KG1 (cell line): ENCODE measurements around the gene LCAT.
"Not testable (repeated sequence)": the region's sequence is repeated elsewhere in the genome, so short reads cannot be mapped to it uniquely, and the experiment has no call there.

ENCODE experiments used
- DNase-seq: peaks from one replicate; lab custom pipeline; 2025; lab: John Stamatoyannopoulos, UW

LCAT gene, protein sequence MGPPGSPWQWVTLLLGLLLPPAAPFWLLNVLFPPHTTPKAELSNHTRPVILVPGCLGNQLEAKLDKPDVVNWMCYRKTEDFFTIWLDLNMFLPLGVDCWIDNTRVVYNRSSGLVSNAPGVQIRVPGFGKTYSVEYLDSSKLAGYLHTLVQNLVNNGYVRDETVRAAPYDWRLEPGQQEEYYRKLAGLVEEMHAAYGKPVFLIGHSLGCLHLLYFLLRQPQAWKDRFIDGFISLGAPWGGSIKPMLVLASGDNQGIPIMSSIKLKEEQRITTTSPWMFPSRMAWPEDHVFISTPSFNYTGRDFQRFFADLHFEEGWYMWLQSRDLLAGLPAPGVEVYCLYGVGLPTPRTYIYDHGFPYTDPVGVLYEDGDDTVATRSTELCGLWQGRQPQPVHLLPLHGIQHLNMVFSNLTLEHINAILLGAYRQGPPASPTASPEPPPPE

DNA sequence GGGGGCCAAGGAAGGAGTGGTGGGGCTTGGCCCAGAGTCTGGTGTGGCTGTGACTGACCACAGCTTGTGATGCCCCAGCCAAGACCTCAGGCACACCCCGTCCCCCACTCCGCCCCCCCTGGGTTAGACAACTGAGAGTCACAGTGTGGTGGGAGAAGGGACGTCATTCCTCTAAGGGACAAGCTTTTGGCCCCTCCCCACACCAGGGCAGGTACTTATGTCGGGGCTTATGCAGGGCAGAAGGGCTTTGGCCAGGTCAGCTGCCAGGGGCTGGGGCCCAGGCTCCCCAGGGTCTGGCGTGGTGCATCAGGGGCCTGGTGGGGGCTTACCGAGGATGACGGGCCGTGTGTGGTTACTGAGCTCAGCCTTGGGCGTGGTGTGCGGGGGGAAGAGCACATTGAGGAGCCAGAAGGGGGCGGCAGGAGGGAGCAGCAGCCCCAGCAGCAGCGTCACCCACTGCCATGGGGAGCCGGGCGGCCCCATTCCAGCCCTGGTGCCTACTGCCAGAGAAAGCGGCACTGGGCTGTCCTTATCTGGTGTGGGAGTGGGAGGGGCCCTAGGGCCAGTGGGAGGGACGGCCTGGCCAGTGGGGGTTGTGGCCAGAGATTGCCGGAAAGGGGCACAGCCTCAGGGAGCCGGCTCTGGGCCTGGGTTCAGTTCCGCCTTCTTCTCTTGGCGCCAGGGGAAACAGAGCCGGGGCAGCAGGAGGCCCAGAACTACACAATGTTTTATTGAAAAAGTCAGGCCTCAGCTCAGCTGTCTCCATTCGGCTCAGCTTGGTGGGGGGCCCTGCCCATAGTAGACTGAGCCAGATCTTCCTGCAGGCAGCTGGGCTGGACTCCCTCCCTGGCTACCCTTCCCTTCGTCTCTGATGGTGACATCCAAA is at the start of gene LCAT:
Gene LCAT, minus strand, starts transcription at position 502 of the 886 bp plus-strand sequence. Its CDS starts 19 bp downstream, at position 483.
- no peak for DNase-seq

DNA sequence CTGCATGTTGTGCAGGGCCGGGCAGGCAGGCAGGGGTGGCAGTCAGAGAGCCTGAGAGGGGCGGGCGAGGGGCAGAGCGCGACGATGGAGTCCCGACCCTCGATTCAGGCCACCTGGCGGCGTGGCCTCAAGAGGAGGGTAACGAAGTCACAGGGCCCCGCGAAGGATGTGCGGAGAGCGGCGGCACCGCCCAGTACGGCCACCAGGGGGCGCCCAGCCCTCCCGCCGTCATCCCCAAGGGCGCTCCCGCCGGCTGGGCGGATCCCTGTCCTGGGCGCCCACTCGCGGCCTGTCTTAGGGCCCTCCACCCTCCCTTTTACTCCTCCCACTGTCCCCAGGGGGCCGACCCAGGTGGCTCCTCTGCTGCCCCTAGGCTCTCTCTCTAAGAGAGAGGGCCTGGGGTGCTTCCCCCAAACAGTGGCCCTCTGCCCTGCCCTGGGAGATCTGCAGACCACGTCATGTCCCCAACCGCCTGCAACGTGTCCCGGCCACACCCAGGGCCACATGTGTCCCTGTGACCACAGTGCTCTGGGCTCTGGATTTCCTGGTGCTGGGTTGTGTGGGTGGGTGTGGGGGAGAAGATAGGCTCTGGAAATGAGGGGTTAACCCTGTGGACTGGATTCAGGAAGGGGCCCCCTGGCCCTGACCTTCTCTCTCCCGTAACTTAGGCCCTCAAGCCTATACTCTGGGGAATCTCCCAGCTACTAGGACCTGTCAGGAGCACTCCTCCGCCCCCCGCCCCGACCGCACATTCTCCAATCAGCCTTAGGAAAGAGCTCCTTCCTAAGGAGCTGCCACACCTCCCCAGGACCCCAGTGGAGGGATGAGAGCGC is 49.5 kb upstream of the LCAT start:
- peak; percentile 73 for DNase-seq

DNA sequence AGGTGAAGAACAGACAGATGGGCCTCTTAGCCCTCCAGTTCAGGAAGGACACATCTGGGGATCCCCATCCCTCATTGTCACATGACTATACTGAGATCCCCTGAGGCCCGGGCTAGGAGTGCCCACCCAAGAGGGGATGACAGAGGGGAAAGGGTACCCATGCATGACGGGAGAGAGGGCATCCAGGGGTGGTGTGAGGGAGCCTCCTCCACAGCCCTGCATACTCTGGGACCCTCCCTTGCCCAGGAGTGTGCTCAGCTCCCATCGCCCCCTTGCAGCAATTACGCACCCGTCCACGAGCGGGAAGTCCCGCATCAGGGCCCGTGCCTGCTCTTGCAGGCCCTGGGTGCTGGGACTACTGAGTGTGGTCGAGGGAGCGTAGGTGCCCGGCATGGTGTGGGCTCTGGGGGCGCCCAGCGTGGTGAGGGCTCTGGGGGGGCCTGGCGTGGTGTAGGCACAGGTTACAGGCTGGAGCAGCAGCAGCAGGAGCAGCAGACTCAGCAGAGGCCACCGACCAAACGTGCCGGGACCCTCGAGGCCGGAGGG is 48.8 kb upstream of the LCAT start:
- no peak for DNase-seq

DNA sequence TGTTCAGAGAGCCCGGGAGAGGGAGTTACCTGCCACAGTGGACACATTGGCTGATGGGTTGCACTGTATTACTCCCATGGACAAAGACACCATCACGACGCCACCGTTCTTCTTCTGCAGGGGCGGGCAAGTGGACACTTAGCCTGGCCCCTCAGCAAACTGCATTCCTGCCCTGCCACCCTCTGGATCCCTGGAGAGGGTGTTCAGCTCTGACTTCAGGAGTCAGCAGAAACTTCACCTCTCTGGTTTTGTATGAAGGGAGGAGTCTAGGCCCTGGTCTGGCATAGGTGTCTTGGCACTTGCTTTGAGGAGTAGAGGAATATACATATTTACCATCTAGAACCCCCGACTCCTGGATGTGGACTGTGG is 46.1 kb upstream of the LCAT start:
- DNase-seq = no peak

DNA sequence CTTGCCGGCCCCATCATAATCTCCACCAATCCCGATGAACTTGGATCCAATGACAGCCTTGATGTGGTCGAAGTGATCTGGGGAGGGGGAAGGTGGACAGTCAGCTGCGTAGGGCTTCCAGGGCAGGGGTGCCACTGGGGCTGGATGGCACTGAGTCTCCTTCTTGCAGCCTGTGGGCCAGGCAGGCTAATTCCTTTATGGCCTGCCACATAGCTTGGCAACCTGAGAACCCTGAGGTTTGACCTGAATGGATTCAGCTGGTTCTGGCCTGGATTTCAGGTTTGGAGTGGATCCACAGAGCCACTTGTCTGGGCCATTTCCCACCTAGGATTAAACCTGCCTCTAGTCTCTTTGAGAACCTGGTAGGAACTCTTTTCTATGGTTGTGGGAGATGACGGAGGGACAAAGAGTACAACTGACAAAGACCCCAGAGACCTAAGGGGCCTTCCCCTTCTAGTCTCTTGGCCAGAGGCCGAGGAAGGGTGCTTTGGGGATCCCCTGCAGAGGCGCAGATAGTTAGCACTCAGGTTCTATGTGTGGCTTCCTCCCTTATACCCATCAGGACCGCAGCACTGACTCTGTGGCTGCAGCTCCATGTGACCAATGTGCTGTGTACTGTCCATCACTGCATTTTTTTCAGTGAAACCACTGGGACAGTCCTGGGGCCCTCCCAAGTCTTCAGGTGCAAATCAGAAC is 45.5 kb upstream of the LCAT start:
- DNase-seq = no peak

DNA sequence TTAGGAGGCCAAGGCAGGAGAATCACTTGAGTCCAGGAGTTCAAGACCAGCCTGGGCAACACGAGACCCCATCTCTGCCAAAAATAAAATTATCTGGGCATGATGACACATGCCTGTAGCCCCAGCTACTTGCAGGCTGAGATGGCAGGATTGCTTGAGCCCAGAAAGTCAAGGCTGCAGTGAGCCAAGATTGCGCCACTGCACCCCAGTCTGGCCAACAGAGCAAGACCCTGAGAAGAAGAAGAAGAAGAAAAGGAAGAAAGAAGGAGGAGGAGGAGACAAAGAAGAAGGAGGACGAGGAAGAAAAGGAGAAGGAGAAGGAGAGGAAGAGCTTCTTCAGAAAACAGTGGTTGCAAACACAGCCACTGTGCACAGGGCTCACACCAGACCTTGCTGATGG is 44.8 kb upstream of the LCAT start:
- DNase-seq = no peak

DNA sequence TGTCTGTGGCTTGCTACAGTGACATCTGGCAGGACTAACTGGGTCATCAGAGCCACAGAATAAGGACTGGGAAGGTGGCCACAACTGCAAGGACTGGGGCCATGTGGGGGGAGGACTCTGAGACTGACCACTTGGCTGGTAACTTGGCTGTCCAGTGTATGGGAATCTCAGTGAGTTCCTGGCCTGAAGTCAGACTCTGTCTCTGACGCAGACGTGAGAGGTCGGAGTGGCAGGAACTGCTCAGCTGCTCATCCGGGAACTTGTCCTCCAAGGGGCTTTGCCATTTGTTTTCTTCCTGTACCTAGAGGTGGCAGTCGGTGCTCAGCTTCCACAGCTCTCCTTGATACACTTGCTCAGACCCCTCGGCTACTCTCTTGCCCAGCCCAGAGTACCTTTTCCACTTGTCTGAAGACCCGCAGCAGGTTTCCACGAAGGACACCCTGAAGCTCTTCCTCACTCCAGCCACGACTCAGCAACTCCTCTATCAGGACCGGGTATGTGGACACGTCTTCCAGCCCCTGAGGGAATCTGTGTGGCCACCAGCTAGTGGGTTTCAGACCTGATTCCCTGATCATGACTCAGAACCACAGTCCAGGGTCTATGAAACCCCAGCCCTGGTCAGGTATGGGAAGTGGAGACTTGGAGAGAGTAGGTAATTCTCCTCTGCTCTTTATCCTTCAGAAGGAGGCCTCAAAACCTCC is 43.7 kb upstream of the LCAT start:
- DNase-seq = no peak

DNA sequence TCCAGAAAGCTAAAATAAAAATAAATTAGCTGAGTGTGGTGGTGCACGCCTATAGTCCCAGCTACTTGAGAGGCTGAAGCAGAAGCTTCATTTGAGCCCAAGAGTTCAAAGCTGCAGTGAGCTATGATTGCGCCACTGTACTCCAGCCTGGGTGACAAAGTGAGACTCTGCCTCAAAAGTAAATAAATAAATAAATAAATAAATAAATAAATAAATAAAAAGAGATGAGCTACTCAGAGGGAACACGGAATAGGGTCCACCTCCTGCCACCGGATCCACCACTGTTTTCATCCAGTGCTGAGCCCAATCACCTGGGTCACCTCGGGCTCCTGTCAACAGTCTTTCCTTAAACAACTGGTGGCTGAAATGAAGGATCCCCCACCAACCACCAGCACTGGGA is 43.0 kb upstream of the LCAT start:
- DNase-seq = no peak

DNA sequence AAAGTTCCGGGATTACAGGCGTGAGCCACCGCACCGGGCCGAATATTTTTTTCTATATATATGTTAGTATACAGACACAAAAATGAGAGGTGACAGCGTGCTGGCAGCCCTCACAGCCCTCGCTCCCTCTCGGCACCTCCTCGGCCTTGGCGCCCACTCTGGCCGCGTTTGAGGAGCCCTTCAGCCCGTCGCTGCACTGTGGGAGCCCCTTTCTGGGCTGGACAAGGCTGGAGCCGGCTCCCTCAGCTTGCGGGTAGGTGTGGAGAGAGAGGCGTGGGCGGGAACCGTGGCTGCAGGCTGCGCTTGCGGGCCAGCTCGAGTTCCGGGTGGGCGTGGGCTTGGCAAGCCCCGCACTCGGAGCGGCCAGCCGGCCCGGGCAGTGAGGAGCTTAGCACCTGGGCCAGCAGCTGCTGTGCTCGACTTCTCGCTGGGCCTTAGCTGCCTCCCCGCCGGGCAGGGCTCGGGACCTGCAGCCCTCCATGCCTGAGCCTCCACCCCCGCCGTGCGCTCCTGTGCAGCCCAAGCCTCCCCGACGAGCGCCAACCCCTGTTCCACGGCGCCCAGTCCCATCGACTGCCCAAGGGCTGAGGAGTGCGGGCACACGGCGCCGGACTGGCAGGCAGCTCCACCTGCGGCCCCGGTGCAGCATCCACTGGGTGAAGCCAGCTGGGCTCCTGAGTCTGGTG is 38.2 kb upstream of the LCAT start:
- no peak for DNase-seq

DNA sequence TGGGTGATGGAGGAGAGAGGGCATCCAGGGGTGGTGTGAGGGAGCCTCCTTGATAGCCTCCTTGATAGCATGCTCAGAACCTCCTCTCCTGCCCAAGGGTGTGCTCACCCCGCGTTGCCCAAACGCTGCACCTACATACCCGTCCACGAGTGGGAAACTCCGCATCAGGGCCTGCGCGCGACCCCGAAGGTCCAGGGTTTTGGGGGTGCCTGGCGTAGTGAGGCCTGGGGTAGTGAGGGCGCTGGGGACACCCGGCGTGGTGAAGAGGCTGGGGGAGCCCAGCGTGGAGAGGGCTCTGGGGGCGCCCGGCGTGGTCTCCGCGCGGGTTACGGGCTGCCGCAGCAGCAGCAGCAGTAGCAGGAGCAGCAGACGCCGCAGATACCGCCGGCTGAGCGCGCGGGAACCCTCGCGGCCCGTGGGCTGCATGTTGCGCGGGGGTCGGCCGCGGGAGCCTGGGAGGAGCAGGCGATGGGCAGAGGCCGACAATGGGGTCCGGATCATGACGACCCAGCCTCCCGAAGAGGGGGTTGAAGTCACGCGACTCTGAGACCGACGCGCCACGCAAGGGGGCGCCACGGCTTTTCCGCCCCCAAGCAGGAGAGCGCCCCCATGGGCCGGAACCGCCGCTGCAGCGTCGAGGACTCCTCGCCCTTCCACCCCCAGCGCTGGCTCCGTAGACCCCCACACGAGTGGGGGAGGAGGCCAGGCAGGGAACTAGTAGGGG is 36.2 kb upstream of the LCAT start, which contains the start of gene DPEP3:
Gene DPEP3, minus strand, starts transcription at position 545 of the 724 bp plus-strand sequence. Its CDS starts 119 bp downstream, at position 426.
- DNase-seq = no peak

DNA sequence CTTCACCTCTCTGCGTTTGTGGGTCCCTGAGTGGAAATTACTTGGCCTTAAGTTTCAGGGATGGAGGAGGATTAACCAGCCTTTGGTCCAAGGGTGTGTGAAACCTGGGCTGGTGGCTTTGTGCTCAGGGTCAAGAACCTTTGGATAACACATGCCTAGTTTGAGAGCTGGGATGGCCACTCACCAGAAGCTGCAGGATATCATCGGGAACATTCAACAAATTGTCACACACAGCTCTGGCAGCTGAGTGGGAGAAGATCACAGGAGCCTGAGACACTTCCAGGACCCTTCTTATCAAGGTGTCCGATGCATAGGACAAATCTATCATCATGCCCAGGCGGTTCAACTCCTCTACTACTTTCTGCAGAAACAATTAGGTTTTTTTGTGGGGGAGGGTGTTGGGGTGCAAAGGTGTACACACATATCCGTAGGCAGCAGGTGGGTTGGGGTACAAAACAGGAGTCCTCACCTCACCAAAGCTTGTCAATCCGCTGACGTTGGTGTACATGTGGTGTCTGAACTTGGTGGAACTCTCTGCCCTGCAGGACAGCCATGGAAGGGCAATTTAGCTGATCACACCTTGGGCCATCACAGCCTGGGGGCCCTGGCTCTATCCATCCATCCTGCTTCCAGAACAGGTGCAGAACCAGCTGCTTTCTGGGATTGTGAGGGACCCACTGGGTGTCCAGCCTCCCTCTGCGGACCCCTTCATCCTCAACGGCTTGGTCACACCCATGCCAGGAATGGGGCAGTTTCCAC is 33.7 kb upstream of the LCAT start:
- DNase-seq = no peak

DNA sequence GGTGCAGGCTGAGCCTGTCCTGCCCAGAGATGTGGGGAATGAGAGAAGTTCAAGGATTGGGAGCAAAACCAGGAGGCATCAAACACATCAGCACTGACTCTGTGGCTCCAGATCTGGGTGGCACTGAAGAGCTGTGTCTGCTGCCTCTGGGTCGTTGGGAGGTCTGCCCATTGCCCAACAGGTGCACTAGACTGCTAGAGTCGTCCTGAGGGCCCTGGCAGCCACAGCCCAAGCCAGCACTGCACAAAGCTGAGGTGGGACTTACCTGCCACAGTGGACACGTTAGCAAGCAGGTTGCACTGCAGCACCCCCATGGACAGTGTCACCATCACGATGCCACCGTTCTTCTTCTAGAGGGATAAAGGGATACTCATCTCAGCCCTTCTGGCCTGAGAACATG is 33.1 kb upstream of the LCAT start:
- DNase-seq = no peak

DNA sequence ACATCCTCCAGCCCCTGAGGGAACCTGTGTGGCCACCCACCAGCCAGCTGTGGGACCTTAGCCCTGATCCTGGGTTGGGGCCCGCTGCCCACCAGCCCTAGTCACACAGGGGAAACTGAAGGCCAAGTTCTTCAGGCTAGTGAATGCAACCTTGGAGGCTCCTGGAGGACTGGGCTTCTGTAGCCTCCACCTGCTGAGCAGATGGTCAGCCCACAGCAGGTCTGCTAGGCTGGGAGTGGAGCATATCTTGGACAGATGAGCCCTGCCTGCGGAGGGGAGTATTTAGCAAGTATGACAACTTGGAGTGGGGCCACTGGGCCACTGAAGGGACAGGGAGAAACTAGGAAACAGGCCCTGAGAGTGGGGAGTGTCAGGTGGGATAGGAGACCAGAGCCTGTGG is 32.3 kb upstream of the LCAT start:
- no peak for DNase-seq

DNA sequence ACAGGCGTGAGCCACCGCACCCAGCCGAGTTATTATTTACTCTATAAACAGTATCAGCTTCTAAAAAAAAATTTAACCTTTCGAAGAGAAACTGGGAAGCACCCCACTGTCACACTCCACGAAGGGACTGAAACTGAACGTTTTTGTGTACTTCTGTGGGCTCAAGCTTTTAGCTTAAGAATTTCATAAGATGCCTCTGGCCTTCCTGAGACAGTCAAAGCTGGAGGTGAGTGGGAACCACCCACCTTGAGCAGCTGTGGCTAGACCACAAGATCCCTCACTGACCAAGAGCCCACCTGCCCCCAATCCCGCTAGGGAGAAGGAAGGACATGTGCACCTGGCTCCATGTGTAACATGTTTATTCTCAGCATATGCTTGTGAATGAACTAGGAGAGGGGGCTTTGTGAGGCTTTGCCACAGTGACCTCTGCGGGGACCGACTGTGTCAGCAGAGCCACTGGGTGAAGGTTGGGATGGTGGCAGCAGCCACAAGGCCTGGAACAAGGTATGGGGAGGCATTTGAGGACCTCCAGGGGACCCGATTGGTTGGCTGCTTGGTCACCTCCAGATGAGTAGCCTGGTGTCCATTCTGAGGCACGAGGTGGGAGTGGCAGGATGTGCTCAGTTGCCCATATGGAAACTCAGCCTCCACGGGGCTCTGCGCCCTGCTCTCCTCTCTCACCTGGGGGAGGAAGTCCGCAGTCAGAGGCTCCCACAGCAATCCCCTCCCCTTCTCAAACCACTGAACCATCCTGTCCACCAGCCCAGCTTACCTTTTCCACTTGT is 31.6 kb upstream of the LCAT start:
- DNase-seq = no peak

DNA sequence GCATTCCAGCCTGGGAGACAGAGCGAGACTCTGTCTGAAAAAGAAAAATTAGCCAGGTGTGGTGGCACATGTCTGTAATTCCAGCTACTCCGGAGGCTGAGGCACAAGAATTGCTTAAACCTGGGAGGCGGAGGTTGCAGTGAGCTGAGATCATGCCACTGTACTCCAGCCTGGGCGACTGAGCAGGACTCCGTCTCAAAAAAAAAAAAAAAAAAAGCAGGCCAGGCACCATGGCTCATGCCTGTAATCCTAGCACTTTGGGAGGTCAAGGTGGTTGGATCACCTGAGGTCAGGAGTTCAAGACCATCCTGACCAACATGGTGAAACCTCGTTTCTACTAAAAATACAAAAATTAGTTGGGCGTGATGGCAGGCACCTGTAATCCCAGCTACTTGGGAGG is 28.4 kb upstream of the LCAT start:
- not testable (repeated sequence) for DNase-seq

DNA sequence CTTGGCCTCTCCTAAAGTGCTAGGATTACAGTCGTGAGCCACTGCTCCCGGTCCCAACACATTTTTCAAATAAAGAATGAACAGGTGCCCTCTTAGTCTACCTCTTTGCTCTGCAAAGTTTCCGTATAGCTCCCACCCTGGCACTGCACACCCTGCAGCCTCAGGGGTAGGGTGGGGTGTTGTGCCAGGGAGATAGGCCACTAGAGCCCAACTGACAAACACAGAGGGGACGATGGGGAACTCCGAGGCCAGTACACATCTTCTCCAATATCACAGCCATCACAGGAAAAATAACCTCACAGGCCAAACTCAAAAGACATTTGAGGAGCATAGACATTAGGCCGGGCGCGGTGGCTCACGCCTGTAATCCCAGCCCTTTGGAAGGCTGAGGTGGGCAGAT is 27.2 kb upstream of the LCAT start:
- DNase-seq = no peak

DNA sequence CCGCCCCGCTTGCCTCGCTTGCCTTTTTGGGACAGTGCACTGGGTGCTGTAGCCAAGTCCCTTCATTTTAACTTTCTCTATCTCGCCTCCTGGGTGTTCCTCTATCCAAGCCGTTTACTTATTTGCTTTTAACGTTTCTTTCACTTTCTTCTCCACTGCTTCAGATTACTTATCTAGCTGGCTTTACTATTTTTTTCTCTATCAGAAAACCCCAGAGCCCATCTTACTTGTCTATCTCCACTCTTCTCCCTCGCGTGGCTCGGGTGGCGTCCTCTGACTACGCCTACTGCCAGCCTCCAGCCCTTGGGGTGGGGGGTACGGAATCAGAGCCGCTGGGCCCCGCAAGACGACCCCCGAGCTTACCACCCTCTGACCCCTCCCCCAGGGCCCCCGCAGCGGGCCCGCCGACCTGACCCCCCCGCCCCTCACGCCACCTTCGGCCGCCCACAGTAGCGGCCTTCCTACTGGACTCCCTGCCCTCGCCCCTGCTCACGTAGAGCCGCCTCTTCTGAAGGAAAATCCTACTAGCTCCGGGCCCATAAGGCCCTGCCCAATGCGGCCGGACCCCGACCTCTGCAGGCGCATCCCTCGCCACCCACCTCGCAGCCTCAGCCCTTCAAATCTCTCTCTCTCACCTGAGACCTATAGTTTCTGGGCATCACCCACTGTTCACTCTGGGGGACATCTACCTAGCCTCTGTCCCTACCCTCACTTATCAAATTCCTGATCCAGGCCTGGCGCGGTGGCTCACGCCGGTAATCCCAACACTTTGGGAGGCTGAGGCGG is 25.5 kb upstream of the LCAT start:
- DNase-seq = no peak
